ENCODE results near the gene PAPOLB. TPM values are rescaled to one million over a fixed set of nuclear protein-coding genes. Genes with fewer than 3 reads are reported as not detected.

The PAPOLB gene
- polyA plus RNA-seq, 2 of the 4 experiments (the other 2 are of a cell fraction), result not detected

GRCh38 chr7:4840079-4840501 lies 21.7 kb downstream of the PAPOLB start:
- DNase-seq (ENCODE audit: low read depth in 1 of 2, low spot score in 1 of 2) (no peak), ATAC-seq (no peak), FAIRE-seq (no peak)
- Histone ChIP-seq H3K9me3 (no peaks in the 10 kb centered on the region), H3K4me2 (no peak overlapping the region), H3K4me3 (no peak overlapping the region), H3K27ac (no peak overlapping the region), H3K4me1 (no peaks in the 10 kb centered on the region)
- CTCF ChIA-PET, result no interaction called here
- TF ChIP-seq HOXB13 (CRISPR knock-in tag; IDR thresholded peaks at IDR 0.05; ENCODE audit: low read depth), result no peak
- no peak for TF ChIP-seq POLR2A (IDR thresholded peaks at IDR 0.05; ENCODE audit: low read length)
- no peak for TF ChIP-seq FOSB (CRISPR knock-in tag; IDR thresholded peaks at IDR 0.05)
- no peak for TF ChIP-seq ELK1 (IDR thresholded peaks at IDR 0.05; ENCODE audit: low read depth, low read length)
- TF ChIP-seq FOXS1 (CRISPR knock-in tag; IDR thresholded peaks at IDR 0.05), result no peak
- TF ChIP-seq CHD4 (IDR thresholded peaks at IDR 0.05; ENCODE audit: borderline replicate concordance), result no peak
- POLR2A ChIA-PET, result no interaction called here
- WGBS (ENCODE audit: missing lambda C conversion rate), result 78% methylated on average over 4 of the region's 16 CpGs

GRCh38 chr7:4838626-4839334 lies 23.1 kb downstream of the PAPOLB start:
- Histone ChIP-seq H3K4me3 (no peak overlapping the region), H3K27ac (no peak overlapping the region), H3K4me2 (no peak overlapping the region), H3K4me1 (no peaks in the 10 kb centered on the region), H3K9me3 (no peaks in the 10 kb centered on the region)
- FAIRE-seq (no peak), DNase-seq (ENCODE audit: low read depth in 1 of 2, low spot score in 1 of 2) (no peak), ATAC-seq (no peak)
- ChIA-PET POLR2A (no interaction called here), CTCF (no interaction called here)
- TF ChIP-seq MYC (IDR thresholded peaks at IDR 0.05; ENCODE audit: borderline replicate concordance, low read length) (no peak), MAFK (IDR thresholded peaks at IDR 0.05; ENCODE audit: partially characterized antibody) (no peak), SREBF2 (IDR thresholded peaks at IDR 0.05) (no peak), EP300 (IDR thresholded peaks at IDR 0.05) (no peak), NR3C1 (IDR thresholded peaks at IDR 0.05) (no peak), JUNB (IDR thresholded peaks at IDR 0.05) (no peak), BHLHE40 (IDR thresholded peaks at IDR 0.05; ENCODE audit: low read depth, low read length) (no peak), PHF8 (IDR thresholded peaks at IDR 0.05; ENCODE audit: borderline replicate concordance, low read depth) (no peak), RAD21 (conservative IDR thresholded peaks at IDR 0.05 in 1 of 2, IDR thresholded peaks at IDR 0.05 in 1 of 2) (no peak), REST (IDR thresholded peaks at IDR 0.05) (no peak)
- 90% methylated on average over 21 of the region's 21 CpGs for WGBS (ENCODE audit: missing lambda C conversion rate)

- ATAC-seq (no peak), DNase-seq (ENCODE audit: low read depth in 1 of 2, low spot score in 1 of 2) (no peak), FAIRE-seq (no peak)
- Histone ChIP-seq H3K4me3 (no peak overlapping the region), H3K4me2 (no peak overlapping the region), H3K4me1 (no peaks in the 10 kb centered on the region), H3K9me3 (no peaks in the 10 kb centered on the region), H3K27ac (no peak overlapping the region)
- POLR2A ChIA-PET, result no interaction called here
- no peak for TF ChIP-seq ATOH8 (CRISPR knock-in tag; IDR thresholded peaks at IDR 0.05; ENCODE audit: low read depth)
- TF ChIP-seq ZC3H11A (IDR thresholded peaks at IDR 0.05), result no peak
- no peak for TF ChIP-seq HES2 (IDR thresholded peaks at IDR 0.05)
- TF ChIP-seq ZFP36 (IDR thresholded peaks at IDR 0.05; ENCODE audit: borderline replicate concordance, partially characterized antibody), result no peak
- no peak for TF ChIP-seq HOXB13 (CRISPR knock-in tag; IDR thresholded peaks at IDR 0.05; ENCODE audit: low read depth)
- no peak for TF ChIP-seq HDAC2 (IDR thresholded peaks at IDR 0.05)
- CTCF ChIA-PET, result interaction anchor here (0.9 kb wide), 1 partner anchor 45 kb away, joined by 4 read pairs; no protein-coding TSS in a partner anchor
- 83% methylated on average over 18 of the region's 30 CpGs for WGBS (ENCODE audit: missing lambda C conversion rate)
Measured at GRCh38 chr7:4837803-4838625, 23.8 kb downstream of the PAPOLB start.

All from A549 (cell line).